ENCODE data around the gene OR10A3.
"Not testable (repeated sequence)": the region's sequence is repeated elsewhere in the genome, so short reads cannot be mapped to it uniquely, and the experiment has no call there.

Gene OR10A3, protein sequence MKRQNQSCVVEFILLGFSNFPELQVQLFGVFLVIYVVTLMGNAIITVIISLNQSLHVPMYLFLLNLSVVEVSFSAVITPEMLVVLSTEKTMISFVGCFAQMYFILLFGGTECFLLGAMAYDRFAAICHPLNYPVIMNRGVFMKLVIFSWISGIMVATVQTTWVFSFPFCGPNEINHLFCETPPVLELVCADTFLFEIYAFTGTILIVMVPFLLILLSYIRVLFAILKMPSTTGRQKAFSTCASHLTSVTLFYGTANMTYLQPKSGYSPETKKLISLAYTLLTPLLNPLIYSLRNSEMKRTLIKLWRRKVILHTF

DNA sequence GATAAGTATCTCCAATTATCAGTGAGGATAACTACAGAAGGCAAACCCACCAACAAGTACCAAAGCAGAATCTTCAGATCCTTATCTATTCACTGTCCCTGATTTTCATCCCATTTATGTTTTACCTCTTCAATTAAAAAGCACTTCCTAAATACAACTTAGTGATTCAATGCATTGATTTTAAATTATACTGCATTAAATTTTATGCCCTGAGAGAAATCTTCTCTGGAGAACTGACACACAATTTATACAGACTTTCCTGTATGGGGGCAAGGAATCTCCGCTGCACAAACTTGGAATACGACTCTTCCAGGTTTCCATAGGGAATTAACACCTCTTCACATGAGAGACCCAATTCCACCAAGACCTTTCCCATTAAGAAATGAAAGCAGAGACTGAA lies at the start of gene OR10A3:
OR10A3 (minus strand) TSS at position 101 of the 400 bp plus-strand sequence. CDS start 2,188 bp downstream, outside the sequence.
- DNase-seq = no peak

DNA sequence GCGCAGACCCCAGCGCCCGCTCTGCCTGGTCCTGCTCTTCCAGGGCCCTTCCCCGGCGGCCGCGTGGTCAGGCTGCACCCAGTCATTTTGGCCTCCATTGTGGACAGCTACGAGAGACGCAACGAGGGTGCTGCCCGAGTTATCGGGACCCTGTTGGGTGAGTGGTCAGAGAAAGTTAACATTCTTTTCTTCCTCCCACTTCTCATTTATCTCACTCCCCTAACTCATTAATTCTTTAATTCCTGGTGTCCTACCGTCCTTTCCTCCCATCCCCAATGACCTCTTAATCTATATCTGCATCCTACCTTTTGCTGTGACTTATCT lies 46.0 kb upstream of the OR10A3 start:
- not testable (repeated sequence) for DNase-seq

- DNase-seq = peak; percentile 88
Measured at GRCh38 chr11:7986768-7987559, 45.5 kb upstream of the OR10A3 start, which contains the start of gene EIF3F. Gene EIF3F, plus strand, starts transcription at chr11:7987337. Its CDS starts 16 bp downstream, at chr11:7987353.

DNA sequence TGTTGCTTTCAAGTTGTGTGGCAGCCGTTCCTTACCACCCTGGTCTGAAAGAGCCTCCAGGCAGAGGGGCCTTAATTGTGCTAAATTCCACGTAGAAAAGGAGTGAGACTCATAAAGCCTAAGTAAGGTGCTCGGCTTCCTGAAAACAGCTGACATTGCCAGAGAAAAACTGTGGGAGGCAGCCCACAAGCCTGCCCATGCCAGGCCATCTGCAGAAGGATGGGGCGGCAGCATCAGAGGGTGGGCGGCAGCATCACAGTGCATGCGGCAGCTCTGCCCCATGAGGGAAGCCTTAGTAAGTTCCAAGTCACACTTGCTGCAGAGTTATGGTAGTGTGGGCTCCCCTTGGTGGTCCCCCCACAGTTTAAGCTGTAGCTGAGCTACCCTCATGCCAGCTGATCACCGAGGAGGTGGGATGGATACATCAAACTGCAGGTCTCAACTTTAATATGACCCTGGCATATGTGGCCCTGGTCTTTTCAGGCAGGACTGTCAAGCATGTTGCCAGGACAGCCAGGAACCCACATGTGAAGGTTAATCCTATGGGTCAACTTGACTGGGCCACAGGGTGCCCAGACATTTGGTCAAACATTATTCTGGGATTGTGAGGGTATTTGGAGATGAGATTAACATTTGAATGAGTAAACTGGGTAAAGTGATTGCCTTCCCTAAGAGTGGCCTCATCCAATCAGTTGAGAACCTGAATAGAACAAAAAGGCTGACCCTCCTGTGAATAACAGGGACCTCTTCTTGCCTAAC lies 42.5 kb upstream of the OR10A3 start:
- no peak for DNase-seq

DNA sequence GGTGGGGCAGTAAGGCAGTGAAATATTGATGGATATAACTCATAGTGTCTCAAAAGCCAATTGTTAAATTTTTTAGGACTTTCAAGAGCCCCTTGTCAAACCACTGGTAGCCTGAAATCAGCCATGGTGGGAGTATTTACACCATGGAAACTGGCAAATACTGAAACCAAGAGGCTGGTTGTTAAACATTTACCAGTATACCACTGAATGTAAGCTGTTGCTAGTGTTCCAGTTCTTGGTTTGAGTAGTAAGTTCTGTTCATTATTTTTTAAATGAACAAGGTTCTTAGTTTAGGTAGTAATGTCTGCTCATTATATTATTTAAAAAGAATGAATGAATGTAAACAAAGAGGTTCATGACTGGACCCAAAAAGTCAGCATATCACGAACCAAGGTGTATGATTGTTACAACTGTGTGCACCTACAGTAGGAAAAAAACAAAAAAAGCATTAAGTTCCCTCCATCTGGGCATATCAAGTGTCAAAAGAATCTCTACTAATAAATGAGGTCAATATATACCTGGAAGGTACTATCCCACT lies 41.1 kb upstream of the OR10A3 start:
- DNase-seq = no peak

- DNase-seq = no peak
Measured at GRCh38 chr11:7981619-7982157, 40.2 kb upstream of the OR10A3 start.

DNA sequence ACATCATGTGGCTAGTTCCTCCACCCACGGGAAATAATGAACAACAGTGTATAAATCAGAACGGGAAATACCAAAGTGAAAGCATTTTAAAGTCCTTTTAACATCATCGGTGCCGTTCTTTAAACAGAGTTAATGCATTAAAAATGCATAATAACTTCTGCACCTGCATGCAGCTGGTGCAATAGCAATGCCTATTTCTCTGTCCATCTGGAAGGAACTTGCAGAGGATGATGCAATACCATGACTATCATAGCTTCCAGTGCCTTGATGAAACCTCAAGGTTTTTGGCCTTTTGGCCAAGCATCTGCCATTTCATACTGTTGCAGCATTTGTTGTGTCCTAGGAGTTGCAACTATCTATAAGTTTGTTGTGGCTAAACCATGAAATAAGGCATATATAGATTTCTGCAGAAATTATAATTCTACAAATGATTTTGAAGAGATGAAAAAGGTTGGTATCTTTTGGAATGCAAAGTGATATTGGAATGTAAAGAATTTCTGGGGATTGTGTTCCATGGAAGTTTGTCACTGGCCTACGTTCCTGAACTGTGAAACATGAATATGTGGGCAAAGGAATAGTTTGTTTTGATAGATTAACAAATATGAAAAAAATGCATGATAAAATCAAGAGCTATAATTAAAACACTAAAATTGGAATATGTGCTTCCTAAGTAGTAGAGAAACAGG lies 35.9 kb upstream of the OR10A3 start:
- no peak for DNase-seq

GRCh38 chr11:7974668-7975067 lies 33.2 kb upstream of the OR10A3 start:
- DNase-seq = no peak

DNA sequence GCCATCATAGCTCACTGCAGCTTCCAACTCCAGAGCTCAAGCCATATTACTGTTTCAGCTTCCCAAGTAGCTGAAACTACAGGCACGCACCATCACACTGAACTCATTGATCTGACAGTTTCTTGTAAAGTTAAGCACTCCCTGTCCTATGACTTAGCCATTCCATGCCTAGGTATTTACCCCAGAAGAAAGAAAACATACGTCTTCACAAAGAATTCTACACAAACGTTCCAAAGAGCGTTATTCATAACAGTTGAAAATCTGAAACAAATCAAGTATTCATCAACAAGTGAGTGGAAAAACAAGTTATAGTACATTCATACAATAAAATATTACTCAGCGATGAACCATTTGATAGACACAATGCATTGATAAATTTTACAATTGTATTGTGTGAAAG lies 31.5 kb upstream of the OR10A3 start:
- no peak for DNase-seq

GRCh38 chr11:7971846-7972245 lies 30.3 kb upstream of the OR10A3 start:
- DNase-seq = no peak

DNA sequence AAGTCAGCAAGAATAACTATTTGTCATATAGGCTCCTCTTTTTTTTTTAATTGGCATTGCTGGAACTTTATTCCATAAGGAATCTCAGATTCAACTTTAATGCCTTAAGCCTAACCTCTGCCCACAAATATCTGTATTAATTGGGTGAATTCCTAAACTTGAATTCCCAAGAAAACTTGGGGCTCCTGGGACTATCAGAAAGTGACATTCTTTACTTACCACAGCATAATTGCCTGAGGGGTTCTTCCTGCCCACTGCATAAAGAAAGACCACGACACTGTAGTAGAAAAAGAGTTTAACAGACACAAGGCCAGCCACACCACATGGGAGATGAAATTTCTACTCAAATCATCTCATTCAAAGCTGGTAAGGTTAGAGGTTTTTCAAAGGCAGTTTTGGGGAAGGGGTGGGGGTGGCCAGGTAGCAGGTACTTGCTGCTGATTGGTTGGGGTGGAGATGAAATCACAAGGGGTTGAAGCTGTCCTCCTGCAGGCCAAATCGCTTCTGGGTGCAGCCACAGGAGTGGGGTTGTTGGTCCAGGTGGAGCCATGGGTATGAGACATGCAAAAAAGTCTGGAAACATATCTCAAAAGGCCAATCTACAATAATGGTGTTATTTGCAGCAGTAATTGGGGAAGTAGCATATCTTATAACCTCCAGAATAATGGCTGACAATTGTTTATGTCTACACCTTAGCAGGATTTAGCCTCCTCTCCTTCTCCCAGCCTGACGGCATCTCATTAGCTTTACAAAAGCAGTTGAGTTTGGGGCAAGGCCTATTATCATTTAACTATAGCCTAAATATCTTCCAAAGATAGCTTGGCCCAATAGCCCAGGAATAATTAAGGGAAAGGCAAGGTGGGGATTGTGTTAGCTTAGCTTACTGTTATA lies 28.5 kb upstream of the OR10A3 start:
- DNase-seq = no peak

DNA sequence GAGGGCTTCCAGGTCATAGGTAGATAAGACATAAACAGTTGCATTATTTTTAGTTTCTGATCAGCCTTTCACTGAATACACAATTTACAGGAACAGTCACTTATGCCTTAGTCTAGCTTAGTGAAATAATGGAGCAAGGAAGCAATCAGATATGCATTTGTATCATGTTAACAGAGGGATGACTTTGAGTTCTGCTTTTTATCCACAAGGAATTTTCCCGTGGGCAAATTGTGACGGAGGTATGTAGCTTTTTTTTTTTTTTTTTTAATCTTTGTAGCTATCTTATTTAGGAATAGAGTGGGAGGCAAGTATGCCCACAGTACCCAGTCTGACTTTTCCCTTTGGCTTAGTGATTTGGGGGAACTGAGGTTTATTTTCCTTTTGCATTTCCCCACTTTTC lies 27.2 kb upstream of the OR10A3 start:
- DNase-seq = no peak

- no peak for DNase-seq
Measured at GRCh38 chr11:7967826-7968225, 26.3 kb upstream of the OR10A3 start.

GRCh38 chr11:7967097-7967496 lies 25.6 kb upstream of the OR10A3 start:
- no peak for DNase-seq

DNA sequence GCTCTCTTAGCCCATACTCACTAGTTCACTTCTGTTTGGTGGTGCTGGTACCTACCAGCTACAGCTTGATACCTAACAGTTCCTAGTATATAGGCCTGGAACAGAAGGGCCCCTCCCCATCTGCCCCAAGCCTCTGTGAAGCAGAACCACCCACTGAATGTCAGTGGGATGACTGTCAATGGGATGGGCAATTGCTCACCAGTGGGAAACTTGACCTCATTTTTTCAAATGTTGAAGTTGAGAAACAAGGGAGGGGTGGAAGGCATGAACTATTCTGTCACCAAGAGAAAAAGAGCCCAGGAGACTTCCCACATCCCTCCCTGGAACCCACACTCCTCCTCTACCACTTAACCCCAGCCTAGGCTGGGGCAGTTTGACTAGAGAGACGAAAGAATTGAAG lies 23.9 kb upstream of the OR10A3 start, which contains the start of gene NLRP10:
NLRP10 (minus strand) TSS at position 62 of the 400 bp plus-strand sequence. CDS start 1,952 bp downstream, outside the sequence.
- DNase-seq = no peak

DNA sequence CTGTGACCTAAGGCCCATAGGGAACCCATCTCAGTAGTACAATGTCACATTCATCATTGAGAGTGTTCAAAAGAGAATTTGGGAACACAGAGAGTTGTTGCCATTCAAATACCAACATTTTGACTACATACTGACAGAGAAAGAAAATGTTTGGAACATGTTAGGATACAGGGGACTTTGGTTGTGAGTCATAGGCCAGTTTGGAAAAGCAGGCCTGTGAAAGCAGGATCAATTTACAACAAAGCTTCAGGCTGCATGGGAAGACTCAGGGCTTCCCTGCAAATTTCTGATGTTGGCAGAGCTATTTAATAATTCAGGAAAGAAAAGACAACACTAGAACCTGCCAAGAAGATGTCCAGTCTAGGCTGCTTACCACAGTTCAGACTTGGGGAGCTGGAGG lies 23.4 kb upstream of the OR10A3 start:
- DNase-seq = no peak

DNA sequence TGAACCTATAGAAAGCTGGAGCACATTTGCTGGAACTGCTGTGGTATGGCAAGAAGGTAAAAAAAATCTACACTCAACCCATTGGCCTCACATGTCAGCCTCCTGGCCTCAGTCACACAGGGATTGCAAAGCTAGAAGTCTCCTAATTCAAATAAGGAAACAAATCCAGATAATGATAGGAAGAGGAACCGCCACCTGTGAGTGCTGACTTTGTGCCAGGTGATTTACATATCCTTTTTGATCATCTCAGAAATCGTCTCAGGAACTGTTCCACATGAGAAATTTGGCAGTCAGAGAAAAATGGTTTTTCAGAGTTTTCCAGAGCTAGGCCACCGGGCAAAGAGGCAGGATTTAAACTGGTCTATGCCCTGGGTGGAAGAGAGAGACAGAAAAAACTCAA lies 22.8 kb upstream of the OR10A3 start:
- DNase-seq = no peak

- DNase-seq = no peak
Measured at GRCh38 chr11:7955191-7955590, 13.7 kb upstream of the OR10A3 start.

- DNase-seq = no peak
Measured at GRCh38 chr11:7949934-7950333, 8.4 kb upstream of the OR10A3 start.

- no peak for DNase-seq
Measured at GRCh38 chr11:7944123-7944522, 2.6 kb upstream of the OR10A3 start.

GRCh38 chr11:7941146-7941545 lies 362 bp downstream of the OR10A3 start:
- no peak for DNase-seq
